Measurements from ENCODE around the gene OLFM2.
"Not testable (repeated sequence)": the region's sequence is repeated elsewhere in the genome, so short reads cannot be mapped to it uniquely, and the experiment has no call there.

OLFM2 gene

DNA sequence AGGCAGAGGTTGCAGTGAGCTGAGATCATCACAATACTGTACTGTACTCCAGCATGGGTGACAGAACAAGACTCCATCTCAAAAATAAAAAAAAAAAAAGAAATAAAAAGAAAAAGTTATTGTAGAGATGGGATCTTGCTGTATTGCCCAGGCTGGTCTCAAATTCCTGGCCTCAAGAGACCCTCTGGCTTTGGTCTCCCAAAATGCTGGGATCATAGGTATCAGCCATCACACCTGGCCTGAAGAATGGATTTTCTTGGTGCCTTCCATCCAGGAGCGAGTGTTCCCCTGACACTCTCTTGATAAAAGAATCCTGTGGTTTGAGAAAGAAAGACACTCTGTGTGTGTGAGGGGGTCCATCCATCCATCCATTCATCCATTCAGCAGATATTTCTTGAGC lies 4.7 kb downstream of the OLFM2 start:
- Histone ChIP-seq H3K27me3 (ENCODE audit: control insufficient read depth, insufficient read depth, low read length) (no peaks in the 10 kb centered on the region), H3K9me3 (ENCODE audit: control insufficient read depth, low read length) (no peaks in the 10 kb centered on the region), H3K4me2 (ENCODE audit: low read length) (no peak overlapping the region)

DNA sequence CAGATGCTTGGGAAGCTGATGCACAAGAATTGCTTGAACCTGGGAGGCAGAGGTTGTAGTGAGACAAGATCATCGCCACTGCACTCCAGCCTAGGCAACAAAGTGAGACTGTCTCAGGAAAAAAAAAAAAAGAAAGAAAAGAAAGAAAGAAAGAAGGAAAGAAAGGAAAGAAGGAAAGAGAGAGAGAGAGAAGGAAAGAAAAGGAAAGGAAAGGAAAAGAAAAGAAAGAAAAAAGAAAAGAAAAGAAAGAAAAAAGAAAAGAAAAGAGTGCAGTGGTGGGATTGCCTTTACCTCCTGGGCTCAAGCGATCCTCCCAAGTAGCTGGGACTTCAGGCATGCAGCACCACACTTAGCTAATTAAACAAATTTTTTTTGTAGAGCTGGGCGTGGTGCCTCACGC lies 12.9 kb downstream of the OLFM2 start:
- no peak overlapping the region for H3K27ac ChIP-seq
- no peaks in the 10 kb centered on the region for H3K79me2 ChIP-seq
- H3K4me3 ChIP-seq (ENCODE audit: low read depth, low read length) = no peak overlapping the region
- no peaks in the 10 kb centered on the region for H3K27me3 ChIP-seq (ENCODE audit: control insufficient read depth, insufficient read depth, low read length)
- TF ChIP-seq, protein P1, sequence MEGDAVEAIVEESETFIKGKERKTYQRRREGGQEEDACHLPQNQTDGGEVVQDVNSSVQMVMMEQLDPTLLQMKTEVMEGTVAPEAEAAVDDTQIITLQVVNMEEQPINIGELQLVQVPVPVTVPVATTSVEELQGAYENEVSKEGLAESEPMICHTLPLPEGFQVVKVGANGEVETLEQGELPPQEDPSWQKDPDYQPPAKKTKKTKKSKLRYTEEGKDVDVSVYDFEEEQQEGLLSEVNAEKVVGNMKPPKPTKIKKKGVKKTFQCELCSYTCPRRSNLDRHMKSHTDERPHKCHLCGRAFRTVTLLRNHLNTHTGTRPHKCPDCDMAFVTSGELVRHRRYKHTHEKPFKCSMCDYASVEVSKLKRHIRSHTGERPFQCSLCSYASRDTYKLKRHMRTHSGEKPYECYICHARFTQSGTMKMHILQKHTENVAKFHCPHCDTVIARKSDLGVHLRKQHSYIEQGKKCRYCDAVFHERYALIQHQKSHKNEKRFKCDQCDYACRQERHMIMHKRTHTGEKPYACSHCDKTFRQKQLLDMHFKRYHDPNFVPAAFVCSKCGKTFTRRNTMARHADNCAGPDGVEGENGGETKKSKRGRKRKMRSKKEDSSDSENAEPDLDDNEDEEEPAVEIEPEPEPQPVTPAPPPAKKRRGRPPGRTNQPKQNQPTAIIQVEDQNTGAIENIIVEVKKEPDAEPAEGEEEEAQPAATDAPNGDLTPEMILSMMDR (IDR thresholded peaks at IDR 0.05) = no peak
- no peaks in the 10 kb centered on the region for H3K9me3 ChIP-seq (ENCODE audit: control insufficient read depth, low read length)
- no peaks in the 10 kb centered on the region for H3K36me3 ChIP-seq (ENCODE audit: control insufficient read depth, insufficient read depth, low read length)
- H2AFZ ChIP-seq = no peak overlapping the region
- H3K9ac ChIP-seq = no peak overlapping the region
- H3K4me2 ChIP-seq (ENCODE audit: low read length) = no peak overlapping the region
- no peaks in the 10 kb centered on the region for H3K4me1 ChIP-seq

More for the DNA sequence above, 4.7 kb downstream of the OLFM2 start:
- Histone ChIP-seq H3K9ac (no peak overlapping the region), H3K4me1 (peaks cover 12% of the 10 kb centered on the region), H2AFZ (no peak overlapping the region), H3K27ac (no peak overlapping the region), H3K79me2 (no peaks in the 10 kb centered on the region), H3K4me3 (ENCODE audit: low read depth, low read length) (no peak overlapping the region), H3K36me3 (ENCODE audit: control insufficient read depth, insufficient read depth, low read length) (no peaks in the 10 kb centered on the region)
- TF ChIP-seq, protein P1 (IDR thresholded peaks at IDR 0.05) = no peak

DNA sequence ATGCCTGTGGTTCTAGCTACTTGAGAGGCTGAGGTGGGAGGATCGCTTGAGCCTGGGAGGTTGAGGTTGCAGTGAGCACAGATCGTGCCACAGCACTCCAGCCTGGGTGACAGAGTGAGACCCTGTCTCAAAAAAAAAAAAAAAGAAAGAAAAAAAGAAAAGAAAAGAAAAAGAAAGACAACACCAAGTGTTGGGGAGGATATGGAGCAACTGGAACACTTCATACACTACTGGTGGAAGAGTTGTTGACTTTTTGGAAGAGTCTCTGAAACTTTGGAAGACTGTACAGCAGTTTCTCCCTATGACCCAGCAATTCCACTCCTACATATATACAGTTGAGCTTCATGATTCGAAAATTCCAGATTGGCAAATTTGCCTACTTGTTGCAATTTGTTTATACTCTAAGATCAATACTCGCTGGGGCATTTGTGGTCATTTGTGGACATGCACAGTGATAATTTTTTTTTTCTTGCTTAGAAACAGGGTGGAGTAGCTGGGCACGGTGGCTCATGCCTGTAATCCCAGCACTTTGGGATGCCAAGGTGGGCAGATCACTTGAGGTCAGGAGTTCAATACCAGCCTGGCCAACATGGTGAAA lies 13.4 kb downstream of the OLFM2 start:
- not testable (repeated sequence) for H3K79me2 ChIP-seq; H2AFZ ChIP-seq; H3K4me3 ChIP-seq (ENCODE audit: low read depth, low read length); H3K27ac ChIP-seq; H3K4me2 ChIP-seq (ENCODE audit: low read length); H3K27me3 ChIP-seq (ENCODE audit: control insufficient read depth, insufficient read depth, low read length); H3K36me3 ChIP-seq (ENCODE audit: control insufficient read depth, insufficient read depth, low read length); H3K9me3 ChIP-seq (ENCODE audit: control insufficient read depth, low read length); H3K4me1 ChIP-seq; H3K9ac ChIP-seq

DNA sequence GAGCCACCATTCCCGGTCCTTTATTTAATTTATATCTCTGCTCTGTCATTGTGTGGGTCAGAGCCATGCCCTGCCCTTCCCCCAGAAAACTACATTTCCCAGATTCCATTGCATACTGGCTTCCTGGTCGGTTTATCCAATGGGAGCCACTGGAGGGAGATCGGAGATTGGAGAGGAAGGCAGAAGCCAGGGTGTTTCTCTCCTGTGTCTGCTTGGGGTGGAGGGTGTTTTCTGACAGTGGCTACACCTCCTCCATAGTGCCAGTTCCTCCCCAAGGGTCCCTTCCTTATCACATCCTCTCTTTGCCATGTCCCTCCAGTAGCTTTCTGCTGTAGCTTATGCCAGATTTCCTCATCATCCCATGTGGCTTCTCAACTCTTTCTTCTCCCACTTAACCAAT lies 19.0 kb downstream of the OLFM2 start:
- Histone ChIP-seq H3K4me1 (no peaks in the 10 kb centered on the region), H3K27me3 (ENCODE audit: control insufficient read depth, insufficient read depth, low read length) (no peaks in the 10 kb centered on the region), H3K9me3 (ENCODE audit: control insufficient read depth, low read length) (no peaks in the 10 kb centered on the region), H3K9ac (no peak overlapping the region), H3K4me2 (ENCODE audit: low read length) (no peak overlapping the region), H3K36me3 (ENCODE audit: control insufficient read depth, insufficient read depth, low read length) (no peaks in the 10 kb centered on the region), H3K4me3 (ENCODE audit: low read depth, low read length) (no peak overlapping the region), H3K79me2 (no peaks in the 10 kb centered on the region), H2AFZ (no peak overlapping the region), H3K27ac (no peak overlapping the region)
- TF ChIP-seq, protein P1 (IDR thresholded peaks at IDR 0.05) = no peak

DNA sequence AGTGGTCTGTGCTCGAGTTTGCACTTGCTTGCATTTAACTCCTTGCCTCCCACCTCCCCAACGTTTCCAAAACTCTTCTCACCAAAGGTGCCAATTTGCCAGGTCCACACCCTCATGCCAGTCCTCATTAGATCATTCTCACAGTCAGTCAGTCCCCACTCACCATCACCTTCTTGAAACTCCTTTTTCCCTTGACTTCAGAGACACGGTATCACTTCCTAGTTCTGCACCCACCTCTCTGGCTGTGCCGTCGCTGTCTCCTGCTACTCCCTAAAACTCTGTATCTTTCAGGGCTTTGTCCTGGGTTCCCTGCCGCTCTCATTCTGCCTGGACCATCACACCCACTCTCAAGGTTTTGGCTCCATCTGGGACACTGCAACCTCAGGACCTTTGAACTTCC lies 19.6 kb downstream of the OLFM2 start:
- Histone ChIP-seq H2AFZ (no peak overlapping the region), H3K4me3 (ENCODE audit: low read depth, low read length) (no peak overlapping the region), H3K27me3 (ENCODE audit: control insufficient read depth, insufficient read depth, low read length) (no peaks in the 10 kb centered on the region), H3K4me1 (no peaks in the 10 kb centered on the region), H3K36me3 (ENCODE audit: control insufficient read depth, insufficient read depth, low read length) (no peaks in the 10 kb centered on the region), H3K27ac (no peak overlapping the region), H3K4me2 (ENCODE audit: low read length) (no peak overlapping the region), H3K9ac (no peak overlapping the region), H3K9me3 (ENCODE audit: control insufficient read depth, low read length) (no peaks in the 10 kb centered on the region), H3K79me2 (no peaks in the 10 kb centered on the region)
- TF ChIP-seq, protein P1 (IDR thresholded peaks at IDR 0.05) = no peak

Measured in parathyroid adenoma (tissue), 2 donors.